Right lobe of liver (tissue), 6 donors: ENCODE results near the gene KIRREL3. TPM values are rescaled to one million over a fixed set of nuclear protein-coding genes. Genes with fewer than 3 reads are reported as not detected.

ENCODE experiments used
- ATAC-seq, 4 donors: fragments of 200-7000 bp; cut with Tn5 transposase; one replicate each; pipeline ENCODE4 v1.9.1; 2020; ENCODE audit warnings: mild to moderate bottlenecking in 4 of 4, moderate library complexity in 4 of 4
- DNase-seq, 3 donors: peaks; one replicate each; pipeline ENCODE4 v3.0.0-alpha.2; 2020
- H3K27ac ChIP-seq, 3 donors: fragments of 200-600 bp; one replicate each; pipeline ENCODE4 v1.8.0; 2022
- H3K27me3 ChIP-seq, 2 donors: fragments of 200-600 bp; one replicate each; pipeline ENCODE4 v1.8.0; 2022
- H3K36me3 ChIP-seq, 4 donors: fragments of 200-600 bp; sonication (generic) in 1 of 4; one replicate each; pipeline versions ENCODE4 v1.5.1 to v1.8.0; 2017 to 2022; ENCODE audit warnings: control low read depth in 1 of 4
- H3K4me1 ChIP-seq, 4 donors: fragments of 200-600 bp; sonication (generic) in 1 of 4; one replicate each; pipeline versions ENCODE4 v1.5.1 to v1.8.0; 2017 to 2022; ENCODE audit warnings: control low read depth in 1 of 4
- H3K4me3 ChIP-seq, 3 donors: fragments of 200-600 bp; one replicate each; pipeline ENCODE4 v1.8.0; 2022
- H3K9me3 ChIP-seq, 4 donors: fragments of 200-600 bp; sonication (generic) in 1 of 4; one replicate each; pipeline versions ENCODE4 v1.5.1 to v1.8.0; 2017 to 2022; ENCODE audit warnings: control low read depth in 1 of 4
- POLR2A ChIP-seq: fragments of 450-650 bp; IDR thresholded peaks from one replicate; pipeline ENCODE4 v1.6.1; 2017; ENCODE audit warnings: antibody characterized with exemption, mild to moderate bottlenecking
- whole genome bisulfite sequencing: methylation state at CpG from one replicate; pipeline ENCODE4 v1.1.6; 2018; ENCODE audit warnings: low coverage, low lambda C conversion rate; ENCODE audit not compliant: insufficient coverage; ENCODE audit errors: missing lambda C conversion rate; 5-methylcytosine and 5-hydroxymethylcytosine counted together
- intact Hi-C, 2 donors: fragments of 100-400 bp; cut with DNase I; formaldehyde crosslinking; loops; one replicate each; pipeline versions ENCODE4 v1.11.2 to v1.14.1; 2022
- total RNA-seq, 6 experiments: library from RNA; depleted of rRNA in 2 of 6; stranded (reverse); fragments of >200 nt in 2 of 6; fragmentation: NEBNext Ultra II Directional in 3 of 6; extraction: Animal tissue kit (Norgen Biotek cat#: 25700) in 3 of 6; gene quantifications; one replicate each; pipeline versions ENCODE4 v1.1.0 to v1.2.4, GENCODE V29; 2016 to 2023
- TF ChIP-seq, protein P1 (sequence below), 4 donors: fragments of 200-600 bp in 3 of 4; fragments of 450-650 bp in 1 of 4; IDR thresholded peaks; one replicate each; pipeline versions ENCODE4 v1.5.1 to v1.8.0; 2016 to 2022; ENCODE audit warnings: antibody characterized with exemption in 4 of 4, mild to moderate bottlenecking in 2 of 4
- donor health status: DM: no; HTN: yes; CAD: no.
- donor health status: DM: no; HTN: no; CAD: no.
- donor health status: DM: no; HTN: no; CAD: no.
- donor health status: DM: no; HTN: yes; CAD: no.
- donor health status: DM: no; HTN: yes; CAD: no.

The KIRREL3 gene
- total RNA-seq, 6 experiments from 2014 or later: not detected

DNA sequence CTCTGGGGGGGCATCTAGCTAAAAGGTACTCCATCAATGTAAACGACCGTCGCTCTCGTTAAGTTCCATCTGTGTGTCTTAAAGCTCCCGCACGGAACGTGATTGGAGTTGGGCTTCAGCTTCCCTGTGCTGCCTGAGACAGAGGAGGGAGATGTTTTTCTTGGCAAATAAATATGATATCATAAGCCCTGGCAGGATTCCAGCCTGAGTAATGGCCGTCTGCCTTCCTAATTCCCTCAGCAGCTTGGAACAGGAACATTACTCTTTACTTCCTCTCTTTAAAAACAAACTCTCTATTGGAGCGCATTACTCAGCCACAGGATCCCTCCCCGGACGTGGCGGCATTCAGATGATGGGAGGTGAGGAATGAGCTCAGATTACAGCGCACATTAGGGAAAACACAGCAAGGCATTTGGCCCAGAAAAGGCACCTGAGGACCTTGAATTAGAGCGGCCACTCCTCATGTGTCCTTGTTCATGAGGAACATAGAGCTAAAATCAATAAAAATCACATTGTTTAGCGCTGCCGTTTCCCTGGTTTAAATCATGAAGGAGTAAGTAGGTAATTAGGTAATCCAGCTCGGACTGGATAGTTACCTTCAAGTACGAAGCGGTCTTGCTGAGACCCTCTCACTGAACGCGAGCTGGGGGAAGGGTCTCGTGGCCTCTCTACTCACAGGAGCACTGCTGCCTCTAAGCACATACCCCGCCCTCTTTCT is 414.6 kb downstream of the KIRREL3 start:
- peak in 1 of 3 donors; percentile 30 for DNase-seq
- ATAC-seq: peak; percentile 67 to 93 (median 74)
- Histone ChIP-seq H3K27ac (no peak overlapping the region), H3K4me1 (no peaks in the 10 kb centered on the region), H3K36me3 (no peaks in the 10 kb centered on the region), H3K4me3 (no peak overlapping the region), H3K9me3 (no peaks in the 10 kb centered on the region), H3K27me3 (no peaks in the 10 kb centered on the region)
- 17% methylated on average over 22 of the region's 23 CpGs for WGBS
- TF ChIP-seq, protein P1, sequence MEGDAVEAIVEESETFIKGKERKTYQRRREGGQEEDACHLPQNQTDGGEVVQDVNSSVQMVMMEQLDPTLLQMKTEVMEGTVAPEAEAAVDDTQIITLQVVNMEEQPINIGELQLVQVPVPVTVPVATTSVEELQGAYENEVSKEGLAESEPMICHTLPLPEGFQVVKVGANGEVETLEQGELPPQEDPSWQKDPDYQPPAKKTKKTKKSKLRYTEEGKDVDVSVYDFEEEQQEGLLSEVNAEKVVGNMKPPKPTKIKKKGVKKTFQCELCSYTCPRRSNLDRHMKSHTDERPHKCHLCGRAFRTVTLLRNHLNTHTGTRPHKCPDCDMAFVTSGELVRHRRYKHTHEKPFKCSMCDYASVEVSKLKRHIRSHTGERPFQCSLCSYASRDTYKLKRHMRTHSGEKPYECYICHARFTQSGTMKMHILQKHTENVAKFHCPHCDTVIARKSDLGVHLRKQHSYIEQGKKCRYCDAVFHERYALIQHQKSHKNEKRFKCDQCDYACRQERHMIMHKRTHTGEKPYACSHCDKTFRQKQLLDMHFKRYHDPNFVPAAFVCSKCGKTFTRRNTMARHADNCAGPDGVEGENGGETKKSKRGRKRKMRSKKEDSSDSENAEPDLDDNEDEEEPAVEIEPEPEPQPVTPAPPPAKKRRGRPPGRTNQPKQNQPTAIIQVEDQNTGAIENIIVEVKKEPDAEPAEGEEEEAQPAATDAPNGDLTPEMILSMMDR (IDR thresholded peaks at IDR 0.05): no peak
- no peak for TF ChIP-seq POLR2A
- intact Hi-C loops: no loop called here

DNA sequence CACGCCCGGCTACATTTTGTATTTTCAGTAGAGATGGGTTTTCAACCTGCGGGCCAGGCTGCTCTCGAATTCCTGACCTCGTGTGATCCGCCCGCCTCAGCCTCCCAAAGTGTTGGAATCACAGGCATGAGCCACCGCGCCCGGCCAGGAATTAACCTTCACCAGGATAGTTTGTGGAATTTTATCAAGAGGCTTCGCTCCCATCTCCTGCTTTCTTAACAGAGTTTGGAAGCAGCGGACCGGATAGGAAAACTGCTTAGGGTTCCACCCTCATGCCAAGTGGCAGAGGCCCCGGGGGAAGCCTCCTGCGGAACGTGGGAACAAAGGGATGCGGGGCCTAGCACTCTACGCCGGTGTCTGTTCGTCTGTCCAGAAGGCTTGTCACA is 415.2 kb downstream of the KIRREL3 start:
- ATAC-seq (no peak), DNase-seq (no peak)
- WGBS: 50% methylated on average over 8 of the region's 20 CpGs
- TF ChIP-seq POLR2A: no peak
- TF ChIP-seq, protein P1 (IDR thresholded peaks at IDR 0.05): no peak
- Histone ChIP-seq H3K27me3 (no peaks in the 10 kb centered on the region), H3K36me3 (no peaks in the 10 kb centered on the region), H3K9me3 (no peaks in the 10 kb centered on the region), H3K4me3 (no peak overlapping the region), H3K27ac (no peak overlapping the region), H3K4me1 (no peaks in the 10 kb centered on the region)
- intact Hi-C loops: no loop called here

DNA sequence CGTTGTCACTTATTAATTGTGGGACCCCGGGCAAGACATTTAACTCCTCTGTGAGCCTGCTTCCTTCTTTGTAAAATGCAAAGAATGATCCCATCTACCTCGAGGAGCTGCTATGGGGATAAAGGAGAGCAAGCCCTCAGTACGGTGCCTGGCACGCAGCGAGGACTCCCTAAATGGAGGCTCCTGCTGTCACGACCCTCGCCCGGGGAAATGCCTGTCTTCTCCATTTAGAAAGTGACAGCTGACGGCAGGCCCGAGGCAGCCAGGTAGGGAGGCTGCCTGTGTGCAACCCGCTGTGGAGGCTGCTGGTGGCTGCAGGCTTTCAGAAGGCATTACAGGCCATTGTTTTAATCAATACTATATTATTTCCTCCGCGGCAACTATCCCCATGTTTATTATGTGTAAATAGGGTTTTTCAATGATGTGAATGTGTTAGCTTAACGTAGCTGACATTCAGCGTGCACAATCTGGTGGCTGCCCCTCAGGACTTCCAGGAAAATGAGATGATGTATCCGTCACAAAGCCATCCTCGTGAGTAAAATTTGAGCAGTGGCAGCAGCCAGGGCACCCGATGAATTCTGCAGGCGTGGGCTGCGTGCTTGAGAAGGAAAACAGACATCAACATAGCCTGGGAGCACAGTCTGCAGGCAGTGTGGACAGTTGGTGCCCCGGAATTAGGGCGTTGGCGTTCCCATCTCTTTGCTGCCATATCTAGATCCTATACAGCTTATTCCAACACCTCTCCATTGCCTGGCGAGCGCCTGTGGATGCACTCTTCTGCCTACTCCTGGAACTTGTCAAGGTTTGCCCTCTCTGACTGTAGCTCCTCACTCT is 416.8 kb downstream of the KIRREL3 start:
- Histone ChIP-seq H3K9me3 (no peaks in the 10 kb centered on the region), H3K4me1 (no peaks in the 10 kb centered on the region), H3K27me3 (no peaks in the 10 kb centered on the region), H3K27ac (no peak overlapping the region), H3K36me3 (no peaks in the 10 kb centered on the region), H3K4me3 (no peak overlapping the region)
- WGBS: 71% methylated on average over 22 of the region's 26 CpGs
- intact Hi-C loops: no loop called here
- TF ChIP-seq POLR2A: no peak
- TF ChIP-seq, protein P1 (IDR thresholded peaks at IDR 0.05): no peak
- DNase-seq (no peak), ATAC-seq (no peak)

DNA sequence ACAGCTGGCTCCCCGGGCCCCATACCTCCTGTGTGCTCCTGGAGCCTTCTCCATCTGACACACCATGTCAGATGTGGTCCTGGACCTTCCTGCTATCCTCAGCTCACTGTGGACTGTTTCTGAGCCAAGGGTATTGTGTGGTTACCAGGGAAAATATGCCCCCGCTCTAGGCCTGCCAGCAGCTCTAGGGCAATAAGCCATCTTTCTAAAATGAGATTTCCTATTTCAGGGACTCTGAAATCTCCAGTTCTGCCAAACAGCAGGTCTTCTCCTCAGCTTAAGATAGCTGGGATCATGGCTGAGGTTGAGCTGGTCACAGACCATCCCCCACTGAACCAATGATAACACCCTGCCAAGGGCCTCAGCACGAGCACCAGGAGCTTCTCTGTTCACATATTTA is 417.5 kb downstream of the KIRREL3 start:
- no peak for DNase-seq
- no peak for ATAC-seq
- Histone ChIP-seq H3K4me3 (no peak overlapping the region), H3K4me1 (no peaks in the 10 kb centered on the region), H3K27me3 (no peaks in the 10 kb centered on the region), H3K27ac (no peak overlapping the region), H3K9me3 (no peaks in the 10 kb centered on the region), H3K36me3 (no peaks in the 10 kb centered on the region)
- 70% methylated on average over 2 of the region's 3 CpGs for WGBS
- intact Hi-C loops: no loop called here
- TF ChIP-seq, protein P1 (IDR thresholded peaks at IDR 0.05): no peak
- no peak for TF ChIP-seq POLR2A
